NCI-H446 treated with DMSO at 0.1 percent for 48 hours (cell line): ENCODE results near the gene ARID1B.
"Not testable (repeated sequence)": the region's sequence is repeated elsewhere in the genome, so short reads cannot be mapped to it uniquely, and the experiment has no call there.

Experiments
- DNase-seq: peaks from one replicate; lab custom pipeline; 2025; lab: John Stamatoyannopoulos, UW

ARID1B gene

GRCh38 chr6:157021993-157022740, 245.0 kb downstream of the ARID1B start:
- peak; percentile 62 for DNase-seq

GRCh38 chr6:157023958-157024357, 246.8 kb downstream of the ARID1B start:
- no peak for DNase-seq

- no peak for DNase-seq
Measured at GRCh38 chr6:157024745-157025144, 247.6 kb downstream of the ARID1B start.

GRCh38 chr6:157025437-157025836, 248.3 kb downstream of the ARID1B start:
- DNase-seq, result no peak

- DNase-seq, result no peak
Measured at GRCh38 chr6:157029980-157030690, 253.0 kb downstream of the ARID1B start.

GRCh38 chr6:157030755-157031154, 253.6 kb downstream of the ARID1B start:
- no peak for DNase-seq

- no peak for DNase-seq
Measured at GRCh38 chr6:157032923-157033322, 255.7 kb downstream of the ARID1B start.

GRCh38 chr6:157033428-157034140, 256.4 kb downstream of the ARID1B start:
- no peak for DNase-seq

GRCh38 chr6:157034436-157035230, 257.5 kb downstream of the ARID1B start:
- DNase-seq, result peak; percentile 12

- DNase-seq, result no peak
Measured at GRCh38 chr6:157035546-157035945, 258.4 kb downstream of the ARID1B start.

GRCh38 chr6:157036245-157036711, 259.1 kb downstream of the ARID1B start:
- DNase-seq, result no peak

GRCh38 chr6:157037165-157037564, 260.0 kb downstream of the ARID1B start:
- DNase-seq, result no peak

- DNase-seq, result no peak
Measured at GRCh38 chr6:157038610-157039009, 261.4 kb downstream of the ARID1B start.

- DNase-seq, result not testable (repeated sequence)
Measured at GRCh38 chr6:157039639-157040038, 262.5 kb downstream of the ARID1B start.

- no peak for DNase-seq
Measured at GRCh38 chr6:157040191-157040590, 263.0 kb downstream of the ARID1B start.

GRCh38 chr6:157045831-157046454, 268.8 kb downstream of the ARID1B start:
- no peak for DNase-seq

- DNase-seq, result no peak
Measured at GRCh38 chr6:157046776-157047175, 269.6 kb downstream of the ARID1B start.

- DNase-seq, result no peak
Measured at GRCh38 chr6:157047328-157047727, 270.1 kb downstream of the ARID1B start.

GRCh38 chr6:157047951-157048350, 270.8 kb downstream of the ARID1B start:
- DNase-seq, result no peak

- no peak for DNase-seq
Measured at GRCh38 chr6:157049133-157049532, 272.0 kb downstream of the ARID1B start.

- DNase-seq, result no peak
Measured at GRCh38 chr6:157050537-157051265, 273.5 kb downstream of the ARID1B start.
